ENCODE data around the gene MDFIC.

Gene MDFIC

DNA sequence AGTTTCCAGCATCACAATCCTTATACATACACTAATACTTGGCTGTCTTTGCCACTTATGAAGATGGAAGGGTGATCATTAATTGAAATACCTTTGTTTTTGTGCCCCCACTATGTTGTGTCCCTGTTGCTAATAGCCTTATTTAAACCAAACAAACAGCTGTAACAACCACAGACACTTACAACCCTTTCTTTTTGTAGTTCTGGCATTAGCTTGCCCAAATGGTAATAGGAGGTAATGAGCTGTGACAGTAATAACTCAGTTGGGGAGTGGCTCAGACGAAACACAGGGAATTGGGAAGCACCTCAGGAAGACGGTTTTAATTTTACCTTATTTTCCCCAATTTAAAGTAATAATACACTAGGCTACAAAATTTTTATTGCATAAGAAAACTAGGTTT is 83.4 kb downstream of the MDFIC start:
- no peak for DNase-seq

DNA sequence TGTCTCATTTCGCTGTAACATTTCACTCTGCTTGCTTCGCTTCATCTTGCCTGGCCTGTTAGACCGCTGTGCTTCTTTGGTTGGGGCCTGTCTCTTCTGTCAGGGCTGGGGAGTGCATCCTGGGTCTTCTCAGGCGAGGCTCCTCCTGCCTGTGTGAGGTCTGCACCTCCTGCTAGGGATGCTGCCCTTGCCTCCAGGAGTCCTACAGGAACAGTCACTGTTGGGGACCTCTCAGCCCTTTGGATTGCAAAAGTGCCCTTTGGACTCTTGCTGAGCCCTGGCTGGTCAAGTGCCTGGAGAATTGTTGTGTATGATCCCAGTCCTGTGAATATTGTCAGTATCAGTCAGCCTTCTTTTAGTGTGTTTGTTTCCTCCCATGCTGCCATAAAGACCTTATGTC is 84.1 kb downstream of the MDFIC start:
- no peak for DNase-seq

DNA sequence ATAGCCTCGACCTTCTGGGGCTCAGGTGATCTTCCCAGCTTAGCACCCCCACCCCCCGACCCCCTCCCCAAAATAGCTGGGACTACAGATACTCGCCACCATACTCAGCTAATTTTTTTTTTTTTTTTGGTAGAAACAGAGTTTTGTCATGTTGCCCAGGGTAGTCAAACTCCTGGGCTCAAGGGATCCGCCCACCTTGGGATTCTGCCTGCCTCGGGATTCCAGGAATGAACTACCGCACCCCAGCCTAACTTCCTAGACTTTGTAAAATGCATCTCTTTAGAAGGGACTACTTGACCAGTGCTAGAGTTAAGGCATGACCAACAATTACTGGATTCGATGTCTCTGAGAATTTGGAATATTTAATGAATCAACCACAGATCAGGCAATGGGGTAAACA is 85.9 kb downstream of the MDFIC start:
- DNase-seq: no peak

DNA sequence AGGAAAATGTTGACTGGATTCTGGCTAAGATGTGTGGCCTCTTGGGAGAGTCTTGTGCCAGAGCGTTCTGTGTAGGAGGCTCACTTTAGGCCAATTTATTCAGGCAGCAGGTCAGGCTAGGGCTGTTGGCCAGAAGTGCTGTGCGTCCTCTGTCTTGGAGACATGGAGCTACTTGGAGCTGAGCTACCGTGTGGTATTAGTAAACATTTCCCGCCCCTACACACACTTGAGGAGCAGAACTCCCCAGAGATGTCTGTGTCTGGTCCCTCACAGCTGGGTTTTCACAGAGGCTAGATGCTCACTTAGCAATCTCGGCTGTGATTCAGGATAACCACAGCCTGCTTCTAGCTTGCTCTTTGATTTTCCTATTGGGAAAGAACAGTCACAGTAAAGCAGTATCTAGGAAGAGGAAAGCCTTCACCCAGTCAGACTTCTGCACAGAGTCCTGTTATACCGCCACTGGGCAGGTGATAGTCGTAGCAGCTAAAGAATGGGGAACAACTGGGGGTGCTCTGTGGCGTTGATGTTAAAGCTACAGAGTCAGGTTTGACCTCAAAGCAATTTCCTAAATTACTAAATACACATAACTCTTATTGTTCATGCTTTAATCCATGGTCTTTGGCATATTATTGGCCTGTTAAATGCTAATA is 86.7 kb downstream of the MDFIC start:
- DNase-seq: no peak

DNA sequence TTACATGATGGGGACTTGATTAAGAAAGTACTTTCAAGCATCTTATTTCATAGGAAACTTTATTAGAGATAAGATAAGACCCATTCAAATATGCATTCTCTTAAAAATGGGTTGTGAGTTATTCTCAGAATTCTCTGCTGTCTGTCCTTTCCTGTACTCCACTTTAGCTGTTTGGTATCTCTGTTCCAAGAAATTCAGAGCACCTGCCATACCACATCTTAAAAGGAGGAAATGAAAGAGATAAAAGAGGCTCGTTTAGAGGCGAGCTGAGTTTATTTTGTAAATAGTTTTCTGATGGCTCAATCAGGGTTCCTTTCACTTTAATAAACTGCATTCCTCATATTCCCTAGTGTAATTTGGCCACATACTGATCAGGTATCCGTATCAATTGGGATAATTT is 87.2 kb downstream of the MDFIC start:
- no peak for DNase-seq

DNA sequence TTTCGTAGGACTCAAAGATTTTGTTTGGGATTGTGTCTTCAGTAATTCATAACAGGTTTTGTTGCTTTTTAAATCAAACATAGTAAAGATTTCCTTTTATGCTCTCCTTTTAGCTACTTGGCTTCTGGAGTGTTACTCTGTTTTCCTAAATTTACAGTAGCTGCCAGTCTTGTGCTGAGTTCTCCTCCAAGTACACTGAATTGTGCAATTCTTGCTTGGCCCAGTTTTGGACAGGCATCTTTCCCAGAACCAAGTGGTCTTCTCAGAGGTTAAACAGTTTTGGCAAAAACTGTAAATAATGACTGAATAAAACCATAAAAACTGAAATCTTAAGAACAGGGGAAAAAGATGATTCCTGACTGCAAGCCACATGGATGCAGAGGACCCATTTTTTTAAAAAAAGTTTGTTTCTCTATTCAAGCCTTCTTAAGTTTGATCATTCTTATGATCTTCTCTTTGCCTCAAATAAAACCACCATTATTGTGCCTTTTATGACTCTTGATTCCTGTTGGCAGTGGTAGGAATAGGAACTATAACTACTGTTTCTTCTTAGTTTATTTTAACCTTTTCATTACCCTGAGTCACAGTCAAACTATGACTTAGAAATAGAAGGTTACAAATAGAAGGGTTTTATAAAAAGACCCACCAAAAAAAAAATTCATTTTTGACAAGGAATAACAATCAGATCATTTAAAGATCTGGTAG is 88.0 kb downstream of the MDFIC start:
- no peak for DNase-seq

DNA sequence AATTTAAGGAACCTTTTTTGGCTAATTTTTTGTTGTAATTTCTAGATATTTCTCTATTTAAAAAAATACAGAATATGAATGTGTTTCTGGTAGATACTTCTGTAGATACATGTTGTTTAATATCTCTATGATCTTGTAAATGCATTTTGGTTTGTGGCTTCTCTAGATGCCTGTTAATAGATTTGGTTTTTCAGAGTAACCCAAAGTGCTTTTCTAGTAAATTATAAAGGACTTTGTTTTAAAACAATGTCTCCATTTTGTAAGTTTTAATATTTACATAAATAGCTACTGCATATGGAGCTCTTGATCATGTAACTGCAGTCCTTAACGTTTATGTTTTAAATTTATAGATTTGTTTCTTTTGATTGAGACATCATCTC is 88.5 kb downstream of the MDFIC start:
- no peak for DNase-seq

DNA sequence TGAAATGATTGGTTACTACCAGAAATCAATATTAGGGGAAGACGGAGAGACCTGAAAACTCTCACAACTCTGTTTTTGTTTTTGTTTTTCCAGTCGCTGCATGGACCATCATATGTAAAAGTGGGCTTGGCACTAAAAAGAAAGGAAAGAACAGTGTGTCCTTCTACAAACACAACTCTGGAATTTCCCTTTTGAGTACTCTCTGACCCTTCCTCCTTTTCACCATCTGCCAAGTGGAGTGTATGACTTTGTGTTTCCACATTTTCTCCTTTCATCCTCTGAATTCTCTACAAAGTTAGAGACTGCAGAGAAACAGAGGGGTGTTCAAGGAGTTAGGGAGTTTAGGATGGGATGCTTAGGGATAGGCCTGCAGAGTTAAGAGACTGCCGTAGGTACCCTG is 92.0 kb downstream of the MDFIC start:
- no peak for DNase-seq

DNA sequence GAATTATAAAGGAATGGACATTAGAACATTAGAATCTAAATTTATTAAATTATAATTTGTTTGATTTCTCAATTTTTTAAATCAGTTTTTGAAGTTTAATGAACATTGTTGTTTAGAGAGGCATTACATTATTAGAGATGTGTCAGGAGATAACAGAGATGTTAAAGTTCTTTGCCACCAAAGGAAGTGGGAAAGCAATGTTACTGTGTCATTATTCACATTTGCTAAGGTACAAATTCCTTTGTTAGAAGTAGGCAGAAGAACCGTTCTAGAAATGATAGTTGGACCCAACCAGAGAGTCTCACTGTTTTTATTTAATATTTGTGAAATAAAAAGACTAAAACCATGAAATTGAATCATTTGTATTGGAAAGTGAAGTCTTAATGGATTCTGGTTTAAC is 92.9 kb downstream of the MDFIC start:
- DNase-seq: no peak

DNA sequence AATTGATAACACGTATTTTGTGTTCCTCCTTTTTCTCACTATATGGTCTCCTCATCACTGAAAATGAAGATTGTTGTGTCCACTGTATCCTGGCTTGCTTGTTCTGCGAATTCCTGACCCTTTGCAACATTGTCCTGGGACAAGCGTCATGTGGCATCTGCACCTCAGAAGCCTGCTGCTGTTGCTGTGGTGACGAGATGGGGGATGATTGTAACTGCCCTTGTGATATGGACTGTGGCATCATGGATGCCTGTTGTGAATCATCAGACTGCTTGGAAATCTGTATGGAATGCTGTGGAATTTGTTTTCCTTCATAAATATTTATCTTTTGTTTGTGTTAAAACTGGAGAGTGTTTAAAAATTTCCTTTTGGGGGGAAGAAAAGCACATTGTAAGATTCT is 93.7 kb downstream of the MDFIC start:
- no peak for DNase-seq

DNA sequence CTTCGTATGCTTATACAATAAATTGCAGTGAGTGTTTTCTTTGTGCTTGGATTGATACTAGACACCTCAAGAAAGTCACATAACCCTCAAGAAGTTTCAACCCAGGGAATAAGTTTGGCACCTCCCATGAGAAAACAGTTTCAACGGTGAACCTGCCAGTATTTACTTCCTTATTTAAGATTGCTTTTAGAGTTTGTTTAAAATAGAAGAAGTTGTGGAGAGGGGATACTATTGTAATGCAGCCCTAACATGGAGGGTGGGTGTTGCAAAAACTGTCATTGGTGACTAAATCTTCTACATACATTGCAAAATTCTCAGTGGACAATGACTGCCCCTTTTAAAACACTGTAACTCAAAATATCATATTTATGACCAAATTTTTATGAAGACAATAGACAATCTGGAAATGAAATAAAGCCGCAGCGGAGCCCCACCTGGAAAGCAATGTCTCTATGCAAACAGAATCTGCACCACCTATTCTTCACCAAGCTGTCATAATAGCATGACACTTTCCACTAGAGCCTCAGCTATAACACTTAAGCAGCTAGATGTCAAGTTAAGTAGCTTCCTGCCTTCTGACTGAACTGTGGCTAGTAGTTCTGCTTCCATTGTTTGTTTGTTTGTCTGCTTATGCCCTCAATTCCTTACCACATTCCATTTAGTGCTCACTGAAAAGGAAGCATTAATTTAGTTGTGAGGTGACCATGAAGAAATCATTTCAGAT is 98.2 kb downstream of the MDFIC start:
- DNase-seq: no peak

DNA sequence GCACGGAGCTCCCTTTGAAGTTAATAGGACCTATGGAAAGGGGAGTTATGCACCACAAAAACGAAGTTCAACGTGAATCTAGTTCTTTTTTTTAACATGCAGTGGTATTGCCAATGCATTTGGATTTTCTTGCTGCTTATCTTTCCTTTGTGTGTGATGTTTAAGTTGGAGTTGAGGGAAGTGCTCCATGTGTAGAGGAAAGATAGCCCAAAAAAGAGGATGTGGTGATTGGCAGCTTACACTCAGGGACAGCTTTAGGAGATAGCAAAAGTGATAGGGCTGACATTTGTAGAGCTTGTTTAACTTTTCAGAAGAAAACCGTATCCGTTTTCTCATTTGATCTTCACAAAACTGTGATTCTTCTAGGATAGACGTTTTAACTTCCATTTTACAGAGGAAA is 101.3 kb downstream of the MDFIC start:
- no peak for DNase-seq

DNA sequence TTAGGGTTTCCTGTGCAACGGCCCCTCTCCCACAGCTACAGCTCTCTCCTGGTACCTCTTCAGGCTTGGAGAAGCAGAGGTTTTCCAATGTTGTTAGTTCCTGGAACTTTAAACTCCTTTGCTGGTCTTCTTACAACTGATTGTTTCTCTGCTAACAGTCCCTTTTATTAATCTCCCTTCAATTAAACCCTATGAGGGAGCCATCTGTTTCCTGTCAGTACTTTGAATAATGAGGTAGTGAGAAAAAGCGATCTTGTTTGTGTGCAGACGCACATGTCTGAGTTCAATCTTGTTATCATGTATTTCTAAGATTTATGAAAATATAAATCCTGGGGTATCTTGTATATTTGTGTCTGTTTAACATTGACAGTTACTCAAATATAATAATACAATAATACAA is 102.4 kb downstream of the MDFIC start:
- DNase-seq: peak; percentile 43

DNA sequence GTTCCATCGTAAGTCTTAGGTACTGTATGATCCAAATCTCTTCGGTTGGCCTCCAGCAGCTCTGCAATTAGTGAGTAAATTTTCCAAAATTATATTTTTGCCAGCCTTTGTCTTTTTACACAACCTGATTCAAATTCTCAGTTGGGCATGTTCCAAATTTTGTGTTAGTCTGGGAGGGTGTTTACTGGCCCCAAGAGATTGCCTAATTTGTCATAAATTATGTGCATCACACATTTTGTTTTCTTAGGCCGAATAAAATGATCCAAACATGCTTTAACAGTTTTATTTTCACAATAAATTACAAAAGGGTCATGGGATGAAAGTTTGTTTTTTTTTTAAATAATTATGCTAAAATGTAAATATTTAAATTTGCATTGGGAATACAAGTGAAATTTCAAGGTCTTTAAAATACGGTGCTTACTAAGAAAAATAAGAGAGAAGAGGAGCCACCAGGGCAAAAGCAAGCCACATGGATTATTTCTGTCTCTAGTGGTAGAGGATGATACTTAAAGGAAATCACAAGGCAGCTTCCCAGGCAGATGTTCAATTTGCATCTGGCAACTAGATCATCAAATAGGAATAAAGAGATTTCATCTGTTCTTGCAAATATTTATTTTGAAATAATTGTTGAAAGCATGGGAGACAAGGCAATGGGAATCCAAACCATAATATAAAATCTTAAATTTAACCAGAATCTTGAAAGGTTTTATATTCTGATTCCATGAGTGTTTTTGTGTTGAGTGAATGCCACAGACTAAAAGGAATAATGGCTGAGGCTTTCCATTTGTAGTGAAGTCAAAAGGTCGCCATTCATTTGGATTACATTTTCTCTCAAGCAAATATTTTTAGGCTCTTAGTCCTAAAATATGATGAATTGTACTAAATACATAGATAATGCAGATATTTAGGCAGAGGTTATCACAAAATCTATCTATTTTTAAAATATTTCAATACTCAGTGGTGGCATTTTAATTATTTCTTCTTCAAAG is 111.1 kb downstream of the MDFIC start:
- DNase-seq: no peak

DNA sequence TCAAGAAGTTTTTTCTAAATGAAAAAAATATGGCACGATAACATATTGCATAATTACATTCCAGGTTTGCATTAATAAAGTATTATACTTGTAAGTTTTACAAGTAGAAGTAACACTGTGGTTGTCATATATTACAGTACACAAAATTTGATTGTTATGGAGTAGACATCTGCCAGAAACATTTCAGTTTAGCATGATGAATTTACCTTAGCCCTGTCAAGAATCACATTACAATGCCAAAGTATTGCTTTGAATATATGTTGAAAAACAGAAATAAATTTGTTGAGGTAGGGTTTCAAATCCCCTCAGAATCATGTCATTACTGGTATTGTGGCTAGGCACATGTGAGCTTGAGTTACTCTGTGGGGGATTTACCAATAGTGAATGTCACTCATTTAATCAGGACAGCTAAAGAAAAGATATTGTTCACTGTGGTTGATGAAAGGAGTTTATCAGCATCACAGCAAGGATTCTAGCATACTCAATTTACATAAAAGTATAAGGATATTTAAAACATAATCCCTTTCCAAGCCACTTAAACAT is 112.1 kb downstream of the MDFIC start:
- DNase-seq: no peak

DNA sequence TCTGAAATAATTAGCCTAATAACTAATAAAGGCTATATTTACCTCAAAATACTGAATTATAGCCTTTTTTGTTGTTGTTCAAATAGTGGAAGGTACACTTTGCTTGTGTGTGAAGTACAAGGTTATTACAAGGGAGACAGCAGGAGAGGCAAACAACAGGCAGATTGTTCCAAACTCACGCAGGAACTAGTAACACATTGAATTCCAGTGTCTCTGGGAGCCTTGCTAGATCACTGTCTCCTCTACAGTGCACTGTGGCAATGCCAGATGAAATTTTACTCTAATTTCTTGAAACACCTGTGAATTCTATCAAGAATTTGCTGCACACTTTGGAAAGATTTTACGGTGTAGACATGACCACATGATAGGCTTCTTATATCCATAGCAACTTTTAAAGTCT is 112.6 kb downstream of the MDFIC start:
- no peak for DNase-seq

DNA sequence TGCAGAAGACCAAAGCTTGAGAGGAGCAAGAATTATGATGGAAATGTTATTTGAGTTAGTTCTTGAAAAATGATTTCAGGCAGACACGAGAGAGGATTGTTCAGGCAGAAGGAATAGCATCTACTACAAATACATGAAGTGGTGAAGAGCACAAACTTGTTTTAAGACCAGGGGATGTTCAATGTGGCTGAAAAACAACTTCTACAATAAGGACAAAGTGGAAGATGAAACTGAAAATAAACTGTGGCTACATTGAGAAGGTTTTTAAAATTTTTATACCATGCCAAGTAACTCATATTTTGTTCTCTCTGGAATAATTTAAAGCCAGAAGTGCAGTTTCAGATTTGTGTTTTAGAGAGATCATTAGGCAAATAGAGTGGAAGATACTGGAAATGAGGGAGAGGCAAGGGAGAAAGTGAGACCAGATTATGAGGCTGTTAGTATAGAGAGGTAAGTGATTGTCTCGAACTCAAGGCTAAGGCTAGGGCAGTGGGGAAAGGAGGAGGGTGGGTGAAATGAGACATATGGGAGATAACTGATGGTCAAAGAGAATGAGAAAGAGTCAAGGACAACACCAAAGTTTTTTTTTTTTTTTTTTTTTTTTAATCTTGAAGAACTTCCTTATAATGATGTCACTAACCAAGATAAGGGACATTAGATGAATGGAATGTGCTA is 115.4 kb downstream of the MDFIC start:
- DNase-seq: no peak

DNA sequence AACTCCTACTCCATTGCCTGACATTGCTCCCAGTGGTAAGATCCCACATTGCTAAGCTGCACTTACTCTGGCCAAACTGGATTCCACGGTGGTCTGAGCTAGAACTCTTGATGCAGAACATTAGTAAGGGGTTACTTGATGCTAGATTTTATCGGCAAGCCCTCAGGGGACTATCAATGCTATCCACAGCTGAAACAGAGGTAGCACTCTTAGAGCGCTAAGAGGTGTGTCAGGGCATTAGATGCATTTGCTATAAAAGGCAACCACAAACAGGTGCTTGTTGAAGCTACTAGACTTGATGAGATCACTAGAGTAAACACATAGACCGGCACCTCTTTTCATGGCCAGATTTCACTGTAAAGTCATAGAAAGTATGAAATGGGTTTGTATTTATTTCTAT is 116.3 kb downstream of the MDFIC start:
- DNase-seq: no peak

DNA sequence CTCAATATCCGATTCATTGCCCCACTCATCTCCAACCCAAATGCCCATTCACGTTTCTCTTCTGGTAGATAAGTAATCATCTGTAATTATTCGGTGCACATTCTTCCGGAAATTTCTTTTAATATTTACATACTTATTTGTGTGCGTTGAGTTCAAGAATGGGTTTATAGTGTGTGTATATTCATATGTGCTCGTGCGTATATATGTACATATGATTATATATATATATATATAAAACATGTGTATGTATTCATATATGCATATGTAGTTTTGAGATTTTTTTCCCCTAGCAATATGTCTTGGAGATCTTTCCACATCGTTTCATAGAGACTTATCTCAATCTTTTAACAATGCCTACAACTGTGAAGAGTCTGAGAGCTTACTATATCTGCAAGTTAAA is 118.2 kb downstream of the MDFIC start:
- no peak for DNase-seq

DNA sequence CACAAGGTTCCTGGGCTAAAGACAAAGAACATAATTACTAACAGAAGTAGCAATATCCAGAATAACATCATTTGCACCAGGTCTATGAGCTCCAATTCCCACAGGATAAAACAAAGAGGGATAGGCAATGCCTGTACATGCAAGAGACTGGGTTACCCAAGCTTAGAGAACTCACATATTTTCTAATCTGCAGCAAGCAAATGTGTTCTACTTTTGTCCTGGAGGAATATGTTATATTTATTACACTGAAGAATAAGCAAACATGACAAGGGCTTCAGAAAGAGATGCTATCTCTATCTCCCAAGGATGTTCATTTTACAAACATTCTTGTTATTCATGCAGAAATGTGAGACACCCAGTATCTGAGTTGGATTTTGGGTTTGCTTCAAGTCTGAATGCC is 118.6 kb downstream of the MDFIC start:
- DNase-seq: no peak

DNA sequence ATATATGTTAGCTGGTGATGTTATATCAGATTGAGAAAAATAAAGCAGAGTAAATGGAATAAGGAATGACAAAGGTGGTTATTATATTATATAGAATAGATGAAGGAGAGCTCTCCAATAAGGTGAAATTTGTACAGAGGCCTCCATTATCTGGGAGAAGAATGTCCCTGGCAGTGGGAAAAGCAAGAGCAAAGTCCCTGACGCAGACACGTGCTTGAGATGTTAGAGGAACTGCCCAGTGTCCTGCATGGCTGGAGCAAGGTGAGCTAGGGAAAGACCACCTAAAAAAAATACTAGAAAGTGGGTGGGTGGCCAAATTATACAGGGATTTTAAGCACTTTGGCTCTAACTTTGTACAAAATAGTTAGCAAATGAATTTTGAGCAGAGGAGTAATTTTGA is 120.7 kb downstream of the MDFIC start:
- DNase-seq: no peak

DNA sequence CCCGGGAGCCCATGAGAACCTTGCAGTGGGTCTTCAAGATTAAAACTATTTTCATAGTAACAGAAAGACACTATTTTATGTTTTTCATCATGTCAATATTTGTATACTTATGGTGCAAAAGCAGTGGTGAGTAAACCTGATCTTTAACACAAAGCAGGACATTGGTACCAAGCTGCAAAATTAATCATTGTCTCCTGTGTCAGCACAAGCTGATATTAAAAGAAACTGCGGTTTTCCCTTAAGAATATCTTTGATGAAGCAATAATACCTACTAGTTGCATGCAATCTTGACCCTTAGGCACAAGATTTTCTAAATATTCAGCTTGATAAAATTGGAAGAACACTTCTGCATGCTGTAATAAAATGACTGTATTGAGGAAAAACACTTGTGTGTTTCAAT is 121.7 kb downstream of the MDFIC start:
- DNase-seq: no peak
